Measurements from ENCODE around the gene HNF4A. TPM values are rescaled to one million over a fixed set of nuclear protein-coding genes. Genes with fewer than 3 reads are reported as not detected.

Gene HNF4A
- total and polyA plus RNA-seq, 2 of the 13 experiments (the other 11 are each of a cell fraction or from before 2014, with no cell fraction given) = 80.9 to 169 TPM

DNA sequence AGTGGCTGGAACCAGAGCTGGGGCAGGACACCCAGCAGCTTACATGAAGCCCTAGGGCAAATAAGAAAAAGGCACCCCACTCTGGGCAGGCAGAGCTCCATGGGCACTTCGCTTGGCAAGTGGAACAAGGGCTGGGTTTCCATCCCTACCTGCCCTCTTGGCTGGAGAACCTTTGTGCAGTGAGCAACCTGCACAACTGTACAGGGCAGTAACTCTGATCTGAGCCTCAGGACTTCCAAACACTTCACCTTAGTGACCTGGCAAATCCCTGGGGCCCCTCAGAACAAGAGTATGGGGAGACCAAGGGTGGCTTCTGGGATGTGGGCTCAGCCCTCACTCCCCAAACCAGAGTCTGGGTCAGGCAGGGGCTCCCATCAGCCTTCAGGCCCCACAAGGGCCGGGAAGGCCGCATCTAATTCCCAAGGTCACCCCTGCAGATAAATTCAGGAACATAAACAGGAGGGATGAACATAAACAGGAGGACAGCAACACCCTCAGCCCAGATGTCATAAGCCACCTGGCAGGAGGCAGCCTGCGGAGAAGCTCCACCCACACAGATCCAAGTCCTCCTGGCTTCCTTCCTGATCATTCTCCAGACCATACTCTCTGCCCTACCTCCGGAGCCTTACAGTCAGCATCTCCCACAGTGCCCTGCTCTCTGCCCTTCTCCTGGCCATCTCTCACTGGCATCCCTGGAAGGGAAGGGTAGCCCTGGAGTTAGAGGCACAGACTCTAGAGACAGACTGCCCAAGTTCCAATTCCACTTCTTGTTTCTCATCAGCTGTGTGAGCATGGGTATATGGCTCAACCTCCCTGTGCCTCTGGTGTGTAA is 37.5 kb downstream of the HNF4A start (continued):
- TF ChIP-seq ATF5 (CRISPR knock-in tag; IDR thresholded peaks at IDR 0.05; ENCODE audit: low read depth) = no peak
- TF ChIP-seq ZNF788 (CRISPR knock-in tag; IDR thresholded peaks at IDR 0.05; ENCODE audit: borderline replicate concordance) = peak; percentile 71; the same call in 1 of the 2 replicates
- TF ChIP-seq, protein P1, sequence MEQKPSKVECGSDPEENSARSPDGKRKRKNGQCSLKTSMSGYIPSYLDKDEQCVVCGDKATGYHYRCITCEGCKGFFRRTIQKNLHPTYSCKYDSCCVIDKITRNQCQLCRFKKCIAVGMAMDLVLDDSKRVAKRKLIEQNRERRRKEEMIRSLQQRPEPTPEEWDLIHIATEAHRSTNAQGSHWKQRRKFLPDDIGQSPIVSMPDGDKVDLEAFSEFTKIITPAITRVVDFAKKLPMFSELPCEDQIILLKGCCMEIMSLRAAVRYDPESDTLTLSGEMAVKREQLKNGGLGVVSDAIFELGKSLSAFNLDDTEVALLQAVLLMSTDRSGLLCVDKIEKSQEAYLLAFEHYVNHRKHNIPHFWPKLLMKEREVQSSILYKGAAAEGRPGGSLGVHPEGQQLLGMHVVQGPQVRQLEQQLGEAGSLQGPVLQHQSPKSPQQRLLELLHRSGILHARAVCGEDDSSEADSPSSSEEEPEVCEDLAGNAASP (CRISPR knock-in tag; IDR thresholded peaks at IDR 0.05; ENCODE audit: borderline replicate concordance) = no peak; the same call in 1 of the 2 replicates
- TF ChIP-seq MED1 (CRISPR knock-in tag; IDR thresholded peaks at IDR 0.05) = peak; percentile 95
- TF ChIP-seq, protein P2, sequence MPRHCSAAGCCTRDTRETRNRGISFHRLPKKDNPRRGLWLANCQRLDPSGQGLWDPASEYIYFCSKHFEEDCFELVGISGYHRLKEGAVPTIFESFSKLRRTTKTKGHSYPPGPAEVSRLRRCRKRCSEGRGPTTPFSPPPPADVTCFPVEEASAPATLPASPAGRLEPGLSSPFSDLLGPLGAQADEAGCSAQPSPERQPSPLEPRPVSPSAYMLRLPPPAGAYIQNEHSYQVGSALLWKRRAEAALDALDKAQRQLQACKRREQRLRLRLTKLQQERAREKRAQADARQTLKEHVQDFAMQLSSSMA (CRISPR knock-in tag; IDR thresholded peaks at IDR 0.05) = peak; percentile 93
- peak; percentile 75 for TF ChIP-seq ZFX (CRISPR knock-in tag; IDR thresholded peaks at IDR 0.05; ENCODE audit: low read depth)
- TF ChIP-seq, protein P3, sequence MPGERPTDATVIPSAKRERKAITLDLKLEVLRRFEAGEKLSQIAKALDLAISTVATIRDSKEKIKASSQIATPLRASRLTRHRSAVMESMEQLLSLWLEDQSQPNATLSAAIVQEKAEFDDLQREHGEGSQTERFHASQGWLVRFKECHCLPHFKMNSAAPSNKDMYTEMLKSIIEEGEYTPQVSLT (CRISPR knock-in tag; IDR thresholded peaks at IDR 0.05; ENCODE audit: borderline replicate concordance, low read depth) = no peak
- 0 out of 2 replicates have a peak, but pooled peaks have one; percentile 24 for TF ChIP-seq ZC3H13 (CRISPR knock-in tag; IDR thresholded peaks at IDR 0.05)
- TF ChIP-seq AGO2 (optimal IDR thresholded peaks at IDR 0.05; ENCODE audit: low read depth, low read length) = peak; percentile 30
- peak; percentile 62; the same call in 1 of the 2 replicates for TF ChIP-seq ZNF772 (CRISPR knock-in tag; IDR thresholded peaks at IDR 0.05)
- peak; percentile 75 for TF ChIP-seq ZNF883 (CRISPR knock-in tag; IDR thresholded peaks at IDR 0.05; ENCODE audit: not compliant biosample characterization)
- no peak for TF ChIP-seq ZNF674 (CRISPR knock-in tag; IDR thresholded peaks at IDR 0.05; ENCODE audit: low read depth)
- peak; percentile 60; the same call in 1 of the 2 replicates for TF ChIP-seq MYC (CRISPR knock-in tag; IDR thresholded peaks at IDR 0.05; ENCODE audit: borderline replicate concordance)
- TF ChIP-seq ZC3H4 (CRISPR knock-in tag; IDR thresholded peaks at IDR 0.05; ENCODE audit: borderline replicate concordance) = no peak
- TF ChIP-seq ZNF7 (CRISPR knock-in tag; IDR thresholded peaks at IDR 0.05) = no peak
- peak; percentile 85 for TF ChIP-seq MTF2 (CRISPR knock-in tag; IDR thresholded peaks at IDR 0.05; ENCODE audit: borderline replicate concordance)
- no peak for TF ChIP-seq ZNF510 (CRISPR knock-in tag; IDR thresholded peaks at IDR 0.05; ENCODE audit: low read depth)
- no peak for TF ChIP-seq TMF1 (CRISPR knock-in tag; IDR thresholded peaks at IDR 0.05; ENCODE audit: low read depth)
- peak; percentile 47; the same call in 1 of the 2 replicates for TF ChIP-seq HNF4G (IDR thresholded peaks at IDR 0.05; ENCODE audit: borderline replicate concordance, low read depth, low read length)
- TF ChIP-seq HNF4G (CRISPR knock-in tag; IDR thresholded peaks at IDR 0.05; ENCODE audit: borderline replicate concordance, low read depth) = peak; percentile 49; the same call in 1 of the 2 replicates
- no peak for TF ChIP-seq SIN3B (IDR thresholded peaks at IDR 0.05; ENCODE audit: low read length)
- TF ChIP-seq KDM1A (CRISPR knock-in tag; IDR thresholded peaks at IDR 0.05) = peak; percentile 40
- no peak; the same call in 1 of the 2 replicates for TF ChIP-seq RCOR2 (CRISPR knock-in tag; IDR thresholded peaks at IDR 0.05)
- TF ChIP-seq, protein P4, sequence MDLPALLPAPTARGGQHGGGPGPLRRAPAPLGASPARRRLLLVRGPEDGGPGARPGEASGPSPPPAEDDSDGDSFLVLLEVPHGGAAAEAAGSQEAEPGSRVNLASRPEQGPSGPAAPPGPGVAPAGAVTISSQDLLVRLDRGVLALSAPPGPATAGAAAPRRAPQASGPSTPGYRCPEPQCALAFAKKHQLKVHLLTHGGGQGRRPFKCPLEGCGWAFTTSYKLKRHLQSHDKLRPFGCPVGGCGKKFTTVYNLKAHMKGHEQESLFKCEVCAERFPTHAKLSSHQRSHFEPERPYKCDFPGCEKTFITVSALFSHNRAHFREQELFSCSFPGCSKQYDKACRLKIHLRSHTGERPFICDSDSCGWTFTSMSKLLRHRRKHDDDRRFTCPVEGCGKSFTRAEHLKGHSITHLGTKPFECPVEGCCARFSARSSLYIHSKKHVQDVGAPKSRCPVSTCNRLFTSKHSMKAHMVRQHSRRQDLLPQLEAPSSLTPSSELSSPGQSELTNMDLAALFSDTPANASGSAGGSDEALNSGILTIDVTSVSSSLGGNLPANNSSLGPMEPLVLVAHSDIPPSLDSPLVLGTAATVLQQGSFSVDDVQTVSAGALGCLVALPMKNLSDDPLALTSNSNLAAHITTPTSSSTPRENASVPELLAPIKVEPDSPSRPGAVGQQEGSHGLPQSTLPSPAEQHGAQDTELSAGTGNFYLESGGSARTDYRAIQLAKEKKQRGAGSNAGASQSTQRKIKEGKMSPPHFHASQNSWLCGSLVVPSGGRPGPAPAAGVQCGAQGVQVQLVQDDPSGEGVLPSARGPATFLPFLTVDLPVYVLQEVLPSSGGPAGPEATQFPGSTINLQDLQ (CRISPR knock-in tag; IDR thresholded peaks at IDR 0.05) = no peak
